Naive thymus-derived CD4-positive, alpha-beta T cell (primary cell): Measurements from ENCODE around the gene CBFA2T2. TPM values are rescaled to one million over a fixed set of nuclear protein-coding genes. Genes with fewer than 3 reads are reported as not detected.

Experiments used
- ATAC-seq: fragments of 150-1000 bp; cut with Tn5 transposase; 2 replicates; pipeline ENCODE4 v1.10.0; 2021; ENCODE audit warnings: mild to moderate bottlenecking, moderate library complexity
- CTCF ChIA-PET: fragments of 350-600 bp; sonication (Branson Sonifier 250); formaldehyde crosslinking; loops from one replicate; lab custom pipeline; 2021; ENCODE audit warnings: antibody characterized with exemption; lab: Charles Lee
- POLR2A ChIA-PET: fragments of 350-600 bp; sonication (Branson Sonifier 250); formaldehyde crosslinking; loops from one replicate; lab custom pipeline; 2021; ENCODE audit warnings: antibody characterized with exemption, inconsistent platforms; lab: Charles Lee
- DNase-seq, 9 donors: peaks; one replicate each; pipeline versions ENCODE4 v3.0.0 to v3.0.0-alpha.2; 2020 to 2022; ENCODE audit warnings: mixed read lengths in 1 of 9
- H3K27ac ChIP-seq: one replicate; pipeline ENCODE4 v1.7.0; 2013; ENCODE audit warnings: mild to moderate bottlenecking, low read depth, low read length, moderate library complexity
- H3K27me3 ChIP-seq, 2 donors: one replicate each; pipeline ENCODE4 v1.7.0; 2013; ENCODE audit warnings: low read length in 2 of 2, mild to moderate bottlenecking in 2 of 2, moderate library complexity in 2 of 2; ENCODE audit not compliant: control insufficient read depth in 2 of 2, insufficient read depth in 2 of 2
- H3K36me3 ChIP-seq, 3 experiments: 1 replicate in 2 of 3; 2 replicates in 1 of 3; pipeline ENCODE4 v1.7.0; 2013; ENCODE audit warnings: low read length in 3 of 3, mild to moderate bottlenecking in 3 of 3, moderate library complexity in 1 of 3; ENCODE audit not compliant: insufficient read depth in 3 of 3, control insufficient read depth in 2 of 3
- H3K4me1 ChIP-seq, 2 donors: one replicate each; pipeline ENCODE4 v1.7.0; 2013; ENCODE audit warnings: low read length in 2 of 2, mild to moderate bottlenecking in 2 of 2, moderate library complexity in 1 of 2; ENCODE audit not compliant: control insufficient read depth in 2 of 2, insufficient read depth in 2 of 2
- H3K4me3 ChIP-seq: 2 replicates; pipeline ENCODE4 v1.7.0; 2013; ENCODE audit warnings: mild to moderate bottlenecking, low read length
- H3K9me3 ChIP-seq, 3 experiments: 1 replicate in 2 of 3; 2 replicates in 1 of 3; pipeline ENCODE4 v1.7.0; 2013; ENCODE audit warnings: low read length in 3 of 3; ENCODE audit not compliant: control insufficient read depth in 2 of 3
- H3K27ac Mint-ChIP-seq, 9 donors: one replicate each; pipeline ENCODE4 v1.8.0; 2020 to 2022; ENCODE audit warnings: mixed read lengths in 9 of 9, mild to moderate bottlenecking in 8 of 9, moderate library complexity in 5 of 9, inconsistent platforms in 2 of 9
- H3K27me3 Mint-ChIP-seq, 5 donors: one replicate each; pipeline ENCODE4 v1.8.0; 2021 to 2022; ENCODE audit warnings: mixed read lengths in 5 of 5, mild to moderate bottlenecking in 1 of 5
- H3K36me3 Mint-ChIP-seq, 5 donors: one replicate each; pipeline ENCODE4 v1.8.0; 2020 to 2022; ENCODE audit warnings: mixed read lengths in 5 of 5, mild to moderate bottlenecking in 3 of 5, inconsistent platforms in 1 of 5
- H3K4me1 Mint-ChIP-seq, 7 donors: one replicate each; pipeline ENCODE4 v1.8.0; 2020 to 2022; ENCODE audit warnings: mixed read lengths in 7 of 7, mild to moderate bottlenecking in 3 of 7, inconsistent platforms in 1 of 7
- H3K4me3 Mint-ChIP-seq, 10 donors: one replicate each; pipeline ENCODE4 v1.8.0; 2020 to 2022; ENCODE audit warnings: mild to moderate bottlenecking in 10 of 10, mixed read lengths in 10 of 10, moderate library complexity in 6 of 10, inconsistent platforms in 2 of 10
- H3K9me3 Mint-ChIP-seq, 11 donors: one replicate each; pipeline ENCODE4 v1.8.0; 2020 to 2022; ENCODE audit warnings: mixed read lengths in 11 of 11, mild to moderate bottlenecking in 4 of 11, inconsistent platforms in 1 of 11, moderate library complexity in 1 of 11
- intact Hi-C, 2 donors: fragments of 100-400 bp; cut with micrococcal nuclease; formaldehyde crosslinking; loops; one replicate each; pipeline ENCODE4 v1.15.1; 2023
- polyA plus RNA-seq, 2 donors: library from polyadenylated mRNA; unstranded; fragments of 300-500 nt; fragmentation: Illumina TruSeq; gene quantifications; one replicate each; pipeline ENCODE4 v1.2.3, GENCODE V29; 2021
- total RNA-seq, 6 experiments: library from RNA in 5 of 6; stranded (reverse) in 5 of 6; gene quantifications; 1 replicate in 5 of 6; 2 replicates in 1 of 6; pipeline ENCODE4 v1.2.3 and lab custom pipeline; 2021 to 2026

The CBFA2T2 gene
- total and polyA plus RNA-seq, 7 experiments from 2014 or later = 13.5 to 37.8 (median 26.8) TPM

DNA sequence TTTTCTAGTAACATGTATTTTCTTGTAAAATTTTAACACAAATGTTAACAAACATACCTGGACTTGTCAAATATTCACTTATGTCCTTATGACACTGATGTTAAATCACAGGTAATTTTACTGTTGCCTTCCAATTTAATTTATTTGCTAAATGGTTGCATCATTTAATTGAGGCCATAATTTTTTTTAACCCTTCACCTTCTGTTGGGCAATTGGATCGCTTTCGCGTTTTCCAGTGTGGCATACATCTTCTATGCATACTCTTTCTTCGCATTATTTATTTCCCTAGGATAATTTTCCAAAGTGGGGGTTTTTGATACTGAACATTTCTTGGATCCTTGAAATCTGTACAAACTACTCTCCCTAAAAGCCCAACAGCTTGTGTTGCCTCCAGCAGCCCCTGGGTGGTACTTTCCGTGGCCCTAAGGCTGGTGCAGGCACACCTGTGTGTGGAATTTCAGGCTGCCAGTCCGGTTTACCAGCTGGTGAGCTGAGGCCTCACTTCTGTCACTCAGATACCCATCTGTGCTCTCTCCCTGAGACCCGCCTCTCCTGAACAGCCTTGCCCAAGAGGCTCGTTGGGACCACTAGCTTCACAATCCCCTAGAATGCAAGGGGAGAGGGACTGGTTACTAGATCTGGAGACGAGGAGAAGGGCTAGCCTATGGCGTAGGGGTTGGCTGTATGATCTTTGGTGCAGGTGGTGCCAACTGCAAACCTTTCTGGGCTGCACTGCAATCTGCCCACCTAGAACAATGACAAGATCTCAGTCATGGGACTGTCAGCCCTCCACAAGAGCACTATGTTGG is 161.1 kb downstream of the CBFA2T2 start:
- peaks cover 0 to 12% (median 6%) of the 10 kb centered on the region in 7 donors for H3K4me1 Mint-ChIP-seq
- H3K4me3 ChIP-seq = no peak overlapping the region
- H3K9me3 ChIP-seq = no peaks in the 10 kb centered on the region
- H3K36me3 Mint-ChIP-seq = peaks cover 0 to 3% (median 0%) of the 10 kb centered on the region in 5 donors
- ChIA-PET POLR2A (no interaction called here), CTCF (interaction anchor here (0.6 kb wide), 1 partner anchor 1162 kb away, joined by 4 read pairs; no protein-coding TSS in a partner anchor)
- intact Hi-C loops = no loop called here
- no peak overlapping the region for H3K4me3 Mint-ChIP-seq
- H3K36me3 ChIP-seq = no peaks in the 10 kb centered on the region
- H3K4me1 ChIP-seq = peaks cover 0 to 14% of the 10 kb centered on the region in 2 donors
- no peak for DNase-seq
- no peaks in the 10 kb centered on the region for H3K27me3 ChIP-seq
- no peak overlapping the region for H3K27ac ChIP-seq
- no peaks in the 10 kb centered on the region for H3K9me3 Mint-ChIP-seq
- ATAC-seq = no peak
- H3K27me3 Mint-ChIP-seq = no peaks in the 10 kb centered on the region
- peak overlapping the region in 3 of 9 donors; percentile 18 to 21 (median 19) for H3K27ac Mint-ChIP-seq

DNA sequence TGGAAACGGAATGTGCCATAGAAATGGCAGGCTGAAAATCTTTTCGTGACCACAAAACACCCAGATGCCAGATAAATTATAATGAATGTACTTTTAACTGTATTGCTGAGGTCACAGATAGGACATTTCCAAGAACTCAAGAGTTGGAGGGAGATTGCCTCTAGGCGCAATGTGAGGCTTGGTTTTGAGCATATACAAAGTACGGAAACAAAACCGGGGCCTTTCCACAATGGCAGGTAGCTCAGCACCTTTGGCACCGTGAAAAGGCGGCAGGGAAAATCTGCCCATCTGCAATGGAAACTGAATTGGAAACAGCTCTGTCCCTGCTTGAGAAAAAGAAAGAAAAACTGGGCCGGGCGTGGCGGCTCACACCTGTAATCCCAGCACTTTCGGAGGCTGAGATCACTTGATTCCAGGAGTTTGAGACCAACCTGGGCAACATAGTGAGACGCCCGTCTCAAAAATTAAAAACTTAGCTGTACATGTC is 161.7 kb downstream of the CBFA2T2 start:
- POLR2A ChIA-PET = no interaction called here
- H3K27ac ChIP-seq = no peak overlapping the region
- intact Hi-C loops = no loop called here

DNA sequence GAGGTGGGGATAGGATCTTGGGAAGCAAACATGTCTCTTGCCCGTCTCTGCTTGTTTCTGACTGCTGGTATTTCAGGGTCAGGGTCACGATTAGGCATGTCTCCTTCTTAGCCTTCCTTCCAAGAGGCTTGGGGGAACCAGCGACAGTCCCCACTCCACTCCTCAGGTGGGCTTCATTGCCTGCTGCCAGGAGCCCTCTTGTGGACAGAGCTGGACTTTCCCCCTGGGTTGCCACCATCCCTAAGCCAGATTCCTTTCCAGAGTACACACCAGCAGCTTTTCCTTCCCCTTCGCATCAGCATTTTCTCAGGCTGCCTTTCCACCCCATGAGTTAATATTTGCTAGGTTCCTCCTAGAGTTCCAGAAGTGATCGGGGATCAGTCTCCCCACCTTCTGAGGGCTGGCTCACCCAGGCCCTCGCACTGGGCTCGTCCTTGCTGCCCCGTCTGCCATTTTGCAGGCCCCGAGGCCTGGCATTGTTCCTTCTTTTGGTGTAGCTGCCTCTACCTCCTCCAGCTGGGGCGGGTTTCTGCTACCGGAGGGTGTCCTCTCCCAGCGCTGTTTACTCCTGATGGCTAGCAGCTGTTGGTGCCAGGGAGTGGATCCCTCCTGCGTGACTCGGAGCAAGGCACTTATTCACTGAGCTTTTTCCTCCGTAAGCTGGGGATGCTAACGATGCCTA is 163.5 kb downstream of the CBFA2T2 start:
- Mint-ChIP-seq H3K36me3 (no peaks in the 10 kb centered on the region), H3K4me1 (peaks cover 0 to 10% (median 3%) of the 10 kb centered on the region in 7 donors), H3K9me3 (no peaks in the 10 kb centered on the region), H3K27me3 (no peaks in the 10 kb centered on the region), H3K4me3 (no peak overlapping the region), H3K27ac (peak overlapping the region in 1 of 9 donors; percentile 41)
- intact Hi-C loops = loop anchor here (1.0 kb wide), 2 partner anchors 15 to 196 kb away; no protein-coding TSS in a partner anchor
- ATAC-seq (peak; percentile 72), DNase-seq (peak in 4 of 9 donors; percentile 14 to 30 (median 27))
- H3K27ac ChIP-seq = no peak overlapping the region
- ChIA-PET POLR2A (interaction anchor here (1.3 to 2.6 kb wide), 2 partner anchors 10 to 14 kb away, joined by 8 to 12 read pairs; partner anchors contain the start of genes ACTL10 and C20orf144), CTCF (interaction anchor here (0.6 to 1.5 kb wide), 8 partner anchors 12 to 304 kb away, joined by 3 to 9 read pairs (median 3); no protein-coding TSS in a partner anchor)
- H3K9me3 ChIP-seq = no peaks in the 10 kb centered on the region
- no peaks in the 10 kb centered on the region for H3K27me3 ChIP-seq
- H3K4me1 ChIP-seq = no peaks in the 10 kb centered on the region
- H3K36me3 ChIP-seq = no peaks in the 10 kb centered on the region
- no peak overlapping the region for H3K4me3 ChIP-seq

More for the DNA sequence above, 161.7 kb downstream of the CBFA2T2 start:
- Mint-ChIP-seq H3K4me1 (peaks cover 0 to 12% (median 6%) of the 10 kb centered on the region in 7 donors), H3K9me3 (no peaks in the 10 kb centered on the region), H3K27ac (peak overlapping the region in 2 of 9 donors; percentile 19 to 21), H3K36me3 (no peaks in the 10 kb centered on the region), H3K4me3 (no peak overlapping the region), H3K27me3 (no peaks in the 10 kb centered on the region)
- no peaks in the 10 kb centered on the region for H3K27me3 ChIP-seq
- ATAC-seq (no peak), DNase-seq (no peak)
- CTCF ChIA-PET = interaction anchor here (0.6 kb wide), 1 partner anchor 1161 kb away, joined by 4 read pairs; no protein-coding TSS in a partner anchor
- H3K4me1 ChIP-seq = peaks cover 0 to 14% of the 10 kb centered on the region in 2 donors
- H3K9me3 ChIP-seq = no peaks in the 10 kb centered on the region
- no peak overlapping the region for H3K4me3 ChIP-seq
- no peaks in the 10 kb centered on the region for H3K36me3 ChIP-seq

DNA sequence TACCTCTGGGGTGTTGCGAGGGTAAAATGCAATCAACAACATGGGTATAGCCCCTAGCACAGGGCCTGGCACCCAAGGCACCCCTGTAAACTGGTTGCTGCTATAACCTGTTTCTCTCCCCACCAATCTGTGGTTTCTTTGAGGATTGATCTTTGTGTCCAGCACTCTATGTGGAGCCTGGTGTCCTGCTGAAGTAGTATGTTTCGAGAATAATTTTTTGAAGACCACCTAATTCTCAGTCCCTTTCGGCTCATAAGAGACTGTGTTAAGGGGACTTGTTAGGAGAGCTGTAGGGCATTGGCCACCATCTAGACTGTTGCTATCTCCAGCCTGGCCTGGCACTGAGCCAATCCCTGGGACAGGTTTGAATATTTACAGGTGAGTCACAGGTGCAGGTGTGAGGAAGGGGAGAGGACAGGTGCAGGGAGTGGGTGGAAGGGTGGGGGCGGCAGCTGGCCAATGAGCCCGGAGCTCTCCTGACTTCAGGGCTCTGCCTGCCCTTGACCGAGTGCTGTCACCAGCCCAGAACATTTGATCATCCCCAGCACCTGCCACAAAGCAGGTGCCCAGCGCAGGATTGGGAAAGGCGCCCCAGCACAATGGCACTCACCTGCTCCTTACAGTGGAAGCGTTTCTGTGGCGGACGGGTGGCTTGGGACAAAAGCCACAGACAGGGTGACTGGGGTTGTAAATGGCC is 164.2 kb downstream of the CBFA2T2 start:
- no peak for DNase-seq
- ATAC-seq = no peak
- H3K27ac ChIP-seq = no peak overlapping the region
- ChIA-PET POLR2A (interaction anchor here (0.8 to 2.6 kb wide), 3 partner anchors 9 to 164 kb away, joined by 3 to 12 read pairs (median 8); partner anchors contain the start of genes ACTL10, C20orf144 and CBFA2T2), CTCF (interaction anchor here (0.6 to 1.5 kb wide), 7 partner anchors 11 to 244 kb away, joined by 3 to 9 read pairs (median 3); no protein-coding TSS in a partner anchor)
- no peaks in the 10 kb centered on the region for H3K27me3 ChIP-seq
- intact Hi-C loops = loop anchor here (1.0 kb wide), 2 partner anchors 14 to 197 kb away; no protein-coding TSS in a partner anchor
- no peaks in the 10 kb centered on the region for H3K27me3 Mint-ChIP-seq
- peak overlapping the region in 1 of 9 donors; percentile 7 for H3K27ac Mint-ChIP-seq
- H3K4me3 Mint-ChIP-seq = no peak overlapping the region
- H3K9me3 Mint-ChIP-seq = no peaks in the 10 kb centered on the region
- peaks cover 0 to 10% (median 3%) of the 10 kb centered on the region in 7 donors for H3K4me1 Mint-ChIP-seq
- H3K4me1 ChIP-seq = no peaks in the 10 kb centered on the region
- no peaks in the 10 kb centered on the region for H3K36me3 Mint-ChIP-seq
- H3K9me3 ChIP-seq = no peaks in the 10 kb centered on the region
- no peaks in the 10 kb centered on the region for H3K36me3 ChIP-seq
- H3K4me3 ChIP-seq = no peak overlapping the region

DNA sequence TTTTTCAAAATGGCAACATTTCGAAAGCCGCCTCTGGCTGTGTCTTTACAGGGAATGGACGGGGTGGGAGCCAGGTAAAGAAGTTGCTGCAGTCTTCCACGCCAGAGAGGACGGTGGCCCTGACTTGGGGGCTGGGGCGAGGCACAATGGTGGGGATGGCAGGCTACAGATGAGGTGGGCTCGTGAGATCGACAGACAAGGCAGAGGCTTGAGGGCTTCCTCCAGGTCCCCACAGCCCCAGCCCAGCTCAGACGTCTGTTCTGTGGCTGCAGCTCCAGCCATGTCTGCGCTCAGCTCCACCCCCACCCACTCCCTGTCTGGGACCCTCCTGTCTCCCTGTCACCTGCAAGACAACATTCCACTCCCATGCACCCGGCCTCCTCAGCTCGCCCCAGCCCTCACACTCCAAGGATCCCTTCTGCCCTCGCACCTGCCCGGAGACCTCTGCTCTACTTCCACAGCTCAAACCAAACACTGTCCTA is 164.8 kb downstream of the CBFA2T2 start:
- ChIA-PET CTCF (interaction anchor here (1.0 kb wide), 1 partner anchor 14 kb away, joined by 4 read pairs; no protein-coding TSS in a partner anchor), POLR2A (interaction anchor here (0.8 to 2.6 kb wide), 2 partner anchors 13 to 165 kb away, joined by 3 to 12 read pairs; partner anchors contain the start of genes ACTL10 and CBFA2T2)
- Histone ChIP-seq H3K4me3 (no peak overlapping the region), H3K4me1 (no peaks in the 10 kb centered on the region), H3K36me3 (no peaks in the 10 kb centered on the region), H3K9me3 (no peaks in the 10 kb centered on the region), H3K27me3 (no peaks in the 10 kb centered on the region), H3K27ac (no peak overlapping the region)
- Mint-ChIP-seq H3K9me3 (no peaks in the 10 kb centered on the region), H3K27me3 (no peaks in the 10 kb centered on the region), H3K27ac (peak overlapping the region in 1 of 9 donors; percentile 7), H3K36me3 (no peaks in the 10 kb centered on the region), H3K4me3 (no peak overlapping the region), H3K4me1 (peaks cover 0 to 10% (median 3%) of the 10 kb centered on the region in 7 donors)
- DNase-seq (no peak), ATAC-seq (no peak)
- intact Hi-C loops = no loop called here
